Measurements from ENCODE around the gene OR52E5. TPM values are rescaled to one million over a fixed set of nuclear protein-coding genes. Genes with fewer than 3 reads are reported as not detected.

OR52E5 gene
- total RNA-seq, 1 donor from 2014 or later: not detected

- TF ChIP-seq, protein P1, sequence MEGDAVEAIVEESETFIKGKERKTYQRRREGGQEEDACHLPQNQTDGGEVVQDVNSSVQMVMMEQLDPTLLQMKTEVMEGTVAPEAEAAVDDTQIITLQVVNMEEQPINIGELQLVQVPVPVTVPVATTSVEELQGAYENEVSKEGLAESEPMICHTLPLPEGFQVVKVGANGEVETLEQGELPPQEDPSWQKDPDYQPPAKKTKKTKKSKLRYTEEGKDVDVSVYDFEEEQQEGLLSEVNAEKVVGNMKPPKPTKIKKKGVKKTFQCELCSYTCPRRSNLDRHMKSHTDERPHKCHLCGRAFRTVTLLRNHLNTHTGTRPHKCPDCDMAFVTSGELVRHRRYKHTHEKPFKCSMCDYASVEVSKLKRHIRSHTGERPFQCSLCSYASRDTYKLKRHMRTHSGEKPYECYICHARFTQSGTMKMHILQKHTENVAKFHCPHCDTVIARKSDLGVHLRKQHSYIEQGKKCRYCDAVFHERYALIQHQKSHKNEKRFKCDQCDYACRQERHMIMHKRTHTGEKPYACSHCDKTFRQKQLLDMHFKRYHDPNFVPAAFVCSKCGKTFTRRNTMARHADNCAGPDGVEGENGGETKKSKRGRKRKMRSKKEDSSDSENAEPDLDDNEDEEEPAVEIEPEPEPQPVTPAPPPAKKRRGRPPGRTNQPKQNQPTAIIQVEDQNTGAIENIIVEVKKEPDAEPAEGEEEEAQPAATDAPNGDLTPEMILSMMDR (IDR thresholded peaks at IDR 0.05): no peak
- intact Hi-C loops (cut with DNase I): no loop called here
Measured at GRCh38 chr11:5928811-5929210, 35.8 kb downstream of the OR52E5 start.

GRCh38 chr11:5929571-5930368, 36.8 kb downstream of the OR52E5 start:
- Histone ChIP-seq H3K27me3 (no peaks in the 10 kb centered on the region), H3K4me3 (no peak overlapping the region), H3K9me3 (no peaks in the 10 kb centered on the region), H3K36me3 (no peaks in the 10 kb centered on the region), H3K4me1 (no peaks in the 10 kb centered on the region), H3K27ac (no peak overlapping the region)
- TF ChIP-seq, protein P1 (IDR thresholded peaks at IDR 0.05): no peak
- ATAC-seq (no peak), DNase-seq (no peak)
- intact Hi-C loops (cut with DNase I): no loop called here

More at GRCh38 chr11:5928811-5929210, 35.8 kb downstream of the OR52E5 start:
- H3K4me1 ChIP-seq: no peaks in the 10 kb centered on the region
- H3K27ac ChIP-seq: no peak overlapping the region
- no peaks in the 10 kb centered on the region for H3K36me3 ChIP-seq
- ATAC-seq (no peak), DNase-seq (no peak)
- no peak overlapping the region for H3K4me3 ChIP-seq
- H3K9me3 ChIP-seq: no peaks in the 10 kb centered on the region
- H3K27me3 ChIP-seq: no peaks in the 10 kb centered on the region

DNA sequence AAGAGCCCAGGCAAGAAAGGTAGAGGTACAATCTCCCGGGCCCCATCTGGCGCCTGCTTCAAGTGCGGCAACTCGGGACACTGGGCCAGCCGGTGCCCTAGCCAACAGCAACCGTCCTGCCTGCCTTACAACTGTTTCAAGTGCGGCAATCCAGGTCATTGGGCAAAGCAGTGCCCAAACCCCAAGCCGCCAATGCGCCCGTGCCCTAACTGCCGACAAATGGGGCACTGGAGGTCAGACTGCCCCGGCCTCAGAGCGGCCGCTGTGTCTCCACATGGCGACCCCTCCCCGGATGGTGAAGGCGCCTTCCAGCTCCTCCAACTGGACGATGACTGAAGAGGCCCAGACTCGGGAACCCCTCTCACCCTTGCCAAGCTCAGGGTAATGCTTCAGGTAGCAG, 37.6 kb downstream of the OR52E5 start:
- ATAC-seq (no peak), DNase-seq (no peak)
- no peak overlapping the region for H3K27ac ChIP-seq
- H3K36me3 ChIP-seq: no peaks in the 10 kb centered on the region
- H3K9me3 ChIP-seq: no peaks in the 10 kb centered on the region
- H3K27me3 ChIP-seq: no peaks in the 10 kb centered on the region
- intact Hi-C loops (cut with DNase I): no loop called here
- no peak overlapping the region for H3K4me3 ChIP-seq
- no peaks in the 10 kb centered on the region for H3K4me1 ChIP-seq
- TF ChIP-seq, protein P1 (IDR thresholded peaks at IDR 0.05): no peak

GRCh38 chr11:5931061-5931460, 38.1 kb downstream of the OR52E5 start:
- Histone ChIP-seq H3K4me1 (no peaks in the 10 kb centered on the region), H3K27me3 (no peaks in the 10 kb centered on the region), H3K36me3 (no peaks in the 10 kb centered on the region), H3K27ac (no peak overlapping the region), H3K9me3 (no peaks in the 10 kb centered on the region), H3K4me3 (no peak overlapping the region)
- ATAC-seq (no peak), DNase-seq (no peak)
- intact Hi-C loops (cut with DNase I): no loop called here
- TF ChIP-seq, protein P1 (IDR thresholded peaks at IDR 0.05): no peak

DNA sequence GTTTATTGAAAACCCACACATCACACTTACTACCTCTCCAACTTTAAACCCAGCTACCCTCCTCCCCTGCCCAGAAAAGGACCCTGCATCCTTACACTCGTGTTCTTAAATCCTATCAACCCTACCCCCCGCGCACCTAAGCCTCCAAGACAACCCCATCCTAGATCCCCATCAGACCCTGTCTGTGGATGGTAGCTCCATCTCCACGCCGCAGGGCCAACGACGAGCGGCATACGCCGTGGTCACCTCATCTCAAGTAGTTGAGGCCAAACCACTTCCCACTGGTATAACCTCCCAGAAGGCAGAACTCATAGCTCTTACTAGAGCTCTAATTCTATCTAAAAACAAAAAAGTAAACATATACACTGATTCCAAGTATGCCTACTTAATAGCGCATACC, 39.7 kb downstream of the OR52E5 start:
- Histone ChIP-seq H3K36me3 (no peaks in the 10 kb centered on the region), H3K27ac (no peak overlapping the region), H3K9me3 (no peaks in the 10 kb centered on the region), H3K27me3 (no peaks in the 10 kb centered on the region), H3K4me3 (no peak overlapping the region), H3K4me1 (no peaks in the 10 kb centered on the region)
- ATAC-seq: no peak
- TF ChIP-seq, protein P1 (IDR thresholded peaks at IDR 0.05): no peak
- intact Hi-C loops (cut with DNase I): no loop called here
- no peak for DNase-seq

All from upper lobe of right lung (tissue), 1 donor.